Posterior vena cava (tissue), 2 donors: ENCODE measurements around the gene B3GNT3. TPM values are rescaled to one million over a fixed set of nuclear protein-coding genes. Genes with fewer than 3 reads are reported as not detected.
"Not testable (repeated sequence)": the region's sequence is repeated elsewhere in the genome, so short reads cannot be mapped to it uniquely, and the experiment has no call there.

Experiments
- DNase-seq: peaks from one replicate; pipeline ENCODE4 v3.0.0-alpha.2; 2020; ENCODE audit warnings: low spot score
- intact Hi-C, 2 donors: fragments of 100-400 bp; cut with DNase I; formaldehyde crosslinking; loops; one replicate each; pipeline versions ENCODE4 v1.14.1 to v1.14.2; 2022 to 2023
- total RNA-seq, 2 donors: library from RNA; stranded (reverse); fragmentation: NEBNext Ultra II Directional; extraction: Animal tissue kit (Norgen Biotek cat#: 25700); gene quantifications; one replicate each; pipeline ENCODE4 v1.2.1, GENCODE V29; 2021
- donor health status: DM: yes; HTN: yes; CAD: no.
- donor health status: DM: yes; HTN: yes; CAD: no.

Gene B3GNT3
- total RNA-seq, 2 donors from 2014 or later: 0.28 TPM; not detected in 1

DNA sequence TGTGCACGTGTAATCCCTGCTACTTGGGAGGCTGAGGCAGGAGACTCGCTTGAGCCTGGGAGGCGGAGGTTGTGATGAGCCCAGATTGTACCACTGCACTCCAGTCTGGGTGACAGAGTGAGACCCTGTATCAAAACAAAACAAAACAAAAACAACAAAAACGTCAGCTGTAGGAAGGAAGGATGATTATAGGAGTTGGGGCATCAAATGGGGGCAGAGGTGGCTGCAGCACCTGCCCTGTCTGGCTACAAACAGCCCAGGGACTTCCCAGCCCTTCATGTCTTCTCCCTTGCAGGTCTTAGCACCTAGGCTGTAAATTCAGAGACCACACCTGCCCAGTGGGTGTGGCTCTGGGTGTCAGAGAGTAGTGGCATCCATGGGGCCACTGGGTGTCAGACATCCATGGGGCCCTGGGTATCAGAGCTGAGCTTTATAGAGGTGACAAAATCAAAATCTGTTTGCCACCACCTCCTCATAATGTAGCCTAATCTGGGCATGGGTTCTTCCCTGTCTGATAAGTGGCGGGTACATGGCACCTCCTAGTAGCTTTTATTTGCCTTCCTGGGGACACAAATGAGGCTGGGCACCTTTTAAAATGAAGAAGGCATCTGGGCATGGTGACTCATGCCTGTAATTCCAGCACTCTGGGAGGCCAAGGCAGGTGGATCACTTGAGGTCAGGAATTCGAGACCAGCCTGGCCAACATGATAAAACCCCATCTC, 4.7 kb upstream of the B3GNT3 start:
- intact Hi-C loops: loop anchor here in 1 of 2 donors (10.0 kb wide), 1 partner anchor 65 kb away; the partner anchor contains the start of gene RPL18A
- no peak for DNase-seq

DNA sequence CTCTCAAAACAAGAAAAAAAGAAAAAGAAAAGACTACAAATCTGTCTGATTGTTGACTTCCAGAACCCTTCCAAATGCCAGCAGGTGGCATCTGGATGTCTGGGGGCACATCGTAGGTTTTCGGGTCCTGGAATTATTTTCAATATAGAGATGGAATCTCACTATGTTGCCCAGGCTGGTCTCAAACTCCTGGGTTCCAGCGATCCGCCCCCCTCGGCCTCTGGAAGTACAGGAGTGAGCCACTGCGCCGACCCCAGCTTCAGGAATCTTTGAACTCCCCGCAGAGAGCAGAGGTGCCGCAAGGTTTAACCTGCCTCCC, 567 bp upstream of the B3GNT3 start:
- intact Hi-C loops: loop anchor here in 1 of 2 donors (10.0 kb wide), 1 partner anchor 60 kb away; the partner anchor contains the start of gene RPL18A
- no peak for DNase-seq

DNA sequence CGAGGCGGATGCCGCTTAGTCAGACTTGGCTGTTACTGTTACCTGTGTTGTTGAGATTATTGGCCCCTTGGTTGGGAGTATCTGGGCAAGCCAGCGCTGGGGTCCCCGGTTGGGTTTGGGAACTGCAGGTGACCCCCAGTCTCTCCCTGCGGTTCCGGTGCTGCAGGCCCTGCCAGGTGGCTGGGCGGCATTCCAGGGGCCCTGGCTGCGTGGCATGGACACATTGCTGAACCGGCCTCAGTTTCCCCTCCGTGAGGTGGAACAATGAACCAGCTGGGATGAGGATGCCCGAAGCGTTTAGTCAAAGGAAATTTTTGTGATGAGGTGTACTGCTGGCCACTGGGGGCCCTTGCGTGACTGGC, 538 bp downstream of the B3GNT3 start:
- no peak for DNase-seq
- intact Hi-C loops: loop anchor here in 1 of 2 donors (10.0 kb wide), 1 partner anchor 59 kb away; the partner anchor contains the start of gene RPL18A

DNA sequence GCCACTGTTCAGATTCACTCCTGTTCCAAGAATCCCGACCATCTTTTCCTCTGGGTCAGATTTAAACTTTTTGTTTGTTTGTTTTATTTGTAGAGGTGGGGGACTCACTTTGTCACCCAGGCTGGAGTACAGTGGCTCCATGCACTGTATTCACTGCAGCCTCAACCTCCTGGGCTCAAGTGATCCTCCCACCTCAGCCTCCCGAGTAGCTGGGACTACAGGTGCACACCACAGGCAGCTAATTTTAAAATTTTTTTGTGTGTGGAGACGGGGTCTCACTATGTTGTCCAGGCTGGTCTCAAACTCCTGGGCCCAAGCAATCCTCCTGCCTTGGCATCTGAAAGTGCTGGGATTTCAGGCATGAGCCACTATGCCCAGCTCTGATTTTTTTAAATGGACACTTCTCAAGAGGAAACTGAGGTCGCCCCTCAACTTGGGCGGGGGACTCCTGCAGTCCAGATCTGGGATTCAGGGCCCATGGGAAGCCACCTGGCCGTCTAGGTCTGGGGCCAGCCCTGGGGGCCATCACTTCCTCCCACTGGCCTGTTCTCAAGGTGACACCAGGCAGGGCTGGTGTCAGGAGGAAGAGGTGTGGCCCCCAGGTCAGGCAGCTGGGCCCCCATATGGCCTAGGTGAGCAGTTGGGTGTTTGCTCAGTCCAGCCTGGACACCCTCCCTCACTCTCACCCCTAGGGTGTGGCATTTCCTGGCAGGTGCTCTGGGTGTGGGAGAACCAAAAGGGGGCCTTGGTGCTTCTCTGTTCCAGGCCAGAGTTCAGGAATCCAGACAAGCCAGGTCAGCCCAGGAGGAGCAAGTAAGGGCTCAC, 1.3 kb downstream of the B3GNT3 start:
- DNase-seq: no peak
- intact Hi-C loops: loop anchor here in 1 of 2 donors (10.0 kb wide), 1 partner anchor 59 kb away; the partner anchor contains the start of gene RPL18A

DNA sequence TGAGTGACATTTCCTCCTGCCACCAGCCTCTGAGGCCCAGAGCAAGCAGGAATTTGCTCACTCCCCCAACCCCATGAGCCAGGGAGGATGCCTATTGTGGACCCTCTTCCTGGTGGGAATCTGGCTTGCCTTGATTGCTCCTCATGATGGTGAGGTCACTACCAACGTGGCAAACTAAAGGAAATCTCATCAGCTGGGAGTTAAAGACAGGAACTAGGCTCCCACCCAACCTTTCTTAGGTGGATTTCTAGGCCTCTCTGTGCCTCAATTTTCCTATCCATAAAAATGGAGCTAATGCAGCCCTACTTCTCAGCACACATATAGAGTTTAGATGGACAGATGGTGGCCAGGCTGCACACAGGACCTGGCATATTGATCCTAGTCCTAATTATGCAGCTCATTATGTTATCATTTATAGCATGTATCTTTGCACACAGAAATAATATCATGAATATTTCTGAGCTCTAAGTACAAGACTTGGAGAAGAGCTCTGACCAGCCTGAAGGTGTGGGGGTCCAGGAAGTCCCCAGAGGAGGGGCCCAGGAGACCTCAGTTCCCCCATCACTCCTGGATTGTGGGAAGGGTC, 2.0 kb downstream of the B3GNT3 start:
- DNase-seq: no peak
- intact Hi-C loops: loop anchor here in 1 of 2 donors (10.0 kb wide), 1 partner anchor 58 kb away; the partner anchor contains the start of gene RPL18A

DNA sequence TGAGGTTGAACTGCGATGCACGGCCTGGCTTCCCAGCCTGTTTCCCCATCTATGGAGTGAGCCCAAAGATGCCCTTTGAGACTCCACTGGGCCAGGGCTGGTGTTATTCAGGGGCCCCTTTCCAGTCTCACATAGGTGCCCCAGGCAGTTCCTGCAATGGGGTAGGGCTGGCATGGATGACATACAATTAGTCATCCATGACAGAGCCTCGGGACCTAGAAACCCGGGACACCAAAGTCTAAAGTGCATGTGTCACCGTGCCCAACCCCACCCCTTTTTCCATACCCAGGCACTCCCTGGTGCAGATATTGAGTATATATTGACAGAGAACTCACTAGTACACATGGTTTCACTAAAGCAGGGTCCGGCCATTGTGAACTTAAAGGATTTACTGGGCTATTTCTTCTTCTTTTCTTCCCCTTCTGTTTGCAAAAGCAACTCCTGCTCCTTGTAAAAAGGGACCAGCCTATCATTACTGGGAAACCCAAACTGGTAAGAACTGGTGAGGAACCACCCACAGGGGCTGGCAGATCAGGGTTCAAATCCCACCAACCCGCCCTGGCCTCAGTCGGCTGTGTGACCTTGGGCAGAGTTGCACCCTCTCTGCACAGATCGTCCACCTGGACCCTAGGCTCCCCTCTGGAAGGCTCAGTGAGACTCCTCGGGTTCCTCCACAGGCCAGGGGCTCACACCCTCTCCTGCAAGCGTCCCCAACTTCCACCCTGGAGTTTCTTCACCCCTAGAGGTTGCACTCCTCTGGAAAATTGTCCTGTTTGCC, 2.7 kb downstream of the B3GNT3 start:
- no peak for DNase-seq
- intact Hi-C loops: loop anchor here in 1 of 2 donors (10.0 kb wide), 1 partner anchor 57 kb away; the partner anchor contains the start of gene RPL18A

DNA sequence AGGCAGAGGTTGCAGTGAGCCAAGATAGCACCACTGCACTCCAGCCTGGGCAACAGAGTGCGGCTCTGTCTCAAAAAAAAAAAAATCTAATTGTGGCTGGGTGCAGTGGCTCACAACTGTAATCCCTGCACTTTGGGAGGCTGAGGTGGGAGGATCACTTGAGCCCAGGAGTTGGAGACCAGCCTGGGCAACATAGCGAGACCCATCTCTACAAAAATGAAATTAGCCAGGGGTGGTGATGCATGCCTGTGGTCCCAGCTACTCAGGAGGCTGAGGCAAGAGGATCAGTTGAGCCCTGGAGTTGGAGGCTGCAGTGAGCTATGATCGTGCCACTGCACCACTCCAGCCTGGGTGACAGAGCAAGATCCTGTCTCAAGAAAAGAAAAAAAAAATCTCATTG, 3.7 kb downstream of the B3GNT3 start:
- DNase-seq: not testable (repeated sequence)
- intact Hi-C loops: loop anchor here in 1 of 2 donors (10.0 kb wide), 1 partner anchor 56 kb away; the partner anchor contains the start of gene RPL18A

DNA sequence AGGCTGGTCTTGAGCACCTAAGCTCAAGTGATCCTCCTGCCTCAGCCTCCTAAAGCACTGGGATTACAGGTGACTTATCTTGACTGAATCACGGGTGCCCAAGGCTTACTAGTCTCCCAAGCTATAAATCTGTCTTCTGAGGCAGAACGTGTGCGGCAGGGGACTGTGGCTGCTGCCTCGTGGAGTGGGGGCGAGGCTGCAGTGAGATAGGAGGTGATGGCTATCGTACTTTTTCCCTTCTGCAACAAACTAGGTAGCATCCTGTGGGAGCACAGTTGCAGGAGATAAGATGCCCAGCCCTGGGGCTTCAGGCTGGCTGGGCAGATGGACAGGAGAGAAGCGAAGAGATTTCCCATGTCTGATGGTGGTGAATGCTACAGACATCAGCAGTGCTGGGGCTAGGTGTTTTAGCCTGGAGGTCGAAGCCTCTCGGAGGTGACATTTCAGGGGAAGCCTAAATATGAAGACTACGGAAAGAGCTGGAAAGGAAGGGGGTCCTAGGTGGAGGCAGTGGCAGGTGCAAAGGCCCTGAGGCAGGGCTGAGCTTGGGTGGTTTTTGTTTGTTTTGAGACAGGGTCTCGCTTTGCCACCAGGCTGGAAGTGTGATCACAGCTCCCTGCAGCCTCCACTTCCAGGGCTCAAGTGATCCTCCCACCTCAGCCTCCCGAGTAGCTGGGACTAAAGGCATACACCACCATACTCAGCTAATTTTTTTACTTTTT, 7.4 kb downstream of the B3GNT3 start:
- intact Hi-C loops: no loop called here
- DNase-seq: no peak

DNA sequence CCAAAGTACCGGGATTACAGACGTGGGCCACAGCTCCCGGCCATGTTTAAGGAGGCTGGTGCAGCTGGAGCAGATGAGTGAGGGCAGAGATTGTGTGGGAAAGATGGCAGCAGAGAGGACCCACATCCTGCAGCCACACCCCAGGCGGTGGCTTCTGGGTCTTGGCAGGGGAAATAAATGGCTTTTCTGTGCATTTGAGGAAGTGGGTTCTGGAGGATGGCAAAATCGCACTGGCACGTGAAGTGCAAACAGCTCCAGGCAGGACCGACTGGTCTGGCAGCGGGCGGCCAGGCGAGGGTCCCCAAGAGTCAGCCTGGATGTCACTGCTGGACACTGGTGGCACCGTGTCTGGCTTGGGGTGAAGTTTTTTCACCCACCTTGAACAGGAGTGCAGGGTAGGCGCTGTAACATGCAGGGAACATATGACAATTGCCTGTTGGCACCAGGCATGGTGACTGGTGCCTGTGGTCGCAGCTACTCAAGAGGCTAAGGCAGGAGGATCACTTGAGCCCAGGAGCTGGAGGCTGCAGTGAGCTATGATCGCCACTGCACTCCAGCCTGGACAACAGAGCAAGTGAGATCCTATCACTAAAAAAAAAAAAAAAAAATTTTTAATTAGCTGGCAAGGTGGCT, 8.4 kb downstream of the B3GNT3 start:
- intact Hi-C loops: no loop called here
- no peak for DNase-seq

DNA sequence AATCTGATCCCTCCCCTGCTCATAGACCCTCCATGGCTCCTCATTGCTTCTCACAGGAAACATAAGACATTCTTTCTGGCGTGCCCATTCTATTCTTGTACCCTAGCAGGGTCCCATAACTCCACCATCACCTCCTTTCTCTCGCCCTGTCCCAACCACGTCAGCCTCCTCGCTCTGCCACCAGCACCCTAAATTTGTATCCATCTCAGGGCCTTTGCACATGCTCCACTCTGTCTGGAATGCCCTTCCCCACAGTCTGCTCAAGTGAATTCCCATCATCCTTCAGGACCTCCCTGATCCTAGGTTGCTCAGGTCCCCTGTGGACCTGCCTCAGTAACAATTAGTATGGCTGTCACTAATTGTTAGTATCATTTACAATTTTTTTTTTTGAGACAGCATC, 10.5 kb downstream of the B3GNT3 start:
- intact Hi-C loops: no loop called here
- no peak for DNase-seq

DNA sequence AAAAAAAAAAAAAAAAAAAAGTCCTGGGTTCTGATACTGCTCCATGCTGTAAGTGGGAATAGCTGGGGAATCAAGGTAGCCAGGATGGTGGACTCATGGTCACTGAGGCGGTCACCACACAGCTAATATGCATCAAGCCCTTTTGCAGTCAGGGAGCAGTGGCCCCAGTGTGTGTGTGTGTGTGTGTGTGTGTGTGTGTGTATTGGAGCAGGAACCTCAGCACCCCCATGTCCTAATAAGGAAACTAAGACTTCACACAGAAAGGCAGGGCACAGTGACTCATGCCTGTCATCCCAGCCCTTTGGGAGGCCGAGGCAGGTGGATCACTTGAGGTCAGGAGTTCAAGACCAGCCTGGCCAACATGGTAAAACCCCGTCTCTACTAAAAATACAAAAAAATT, 12.0 kb downstream of the B3GNT3 start:
- DNase-seq: no peak
- intact Hi-C loops: no loop called here

DNA sequence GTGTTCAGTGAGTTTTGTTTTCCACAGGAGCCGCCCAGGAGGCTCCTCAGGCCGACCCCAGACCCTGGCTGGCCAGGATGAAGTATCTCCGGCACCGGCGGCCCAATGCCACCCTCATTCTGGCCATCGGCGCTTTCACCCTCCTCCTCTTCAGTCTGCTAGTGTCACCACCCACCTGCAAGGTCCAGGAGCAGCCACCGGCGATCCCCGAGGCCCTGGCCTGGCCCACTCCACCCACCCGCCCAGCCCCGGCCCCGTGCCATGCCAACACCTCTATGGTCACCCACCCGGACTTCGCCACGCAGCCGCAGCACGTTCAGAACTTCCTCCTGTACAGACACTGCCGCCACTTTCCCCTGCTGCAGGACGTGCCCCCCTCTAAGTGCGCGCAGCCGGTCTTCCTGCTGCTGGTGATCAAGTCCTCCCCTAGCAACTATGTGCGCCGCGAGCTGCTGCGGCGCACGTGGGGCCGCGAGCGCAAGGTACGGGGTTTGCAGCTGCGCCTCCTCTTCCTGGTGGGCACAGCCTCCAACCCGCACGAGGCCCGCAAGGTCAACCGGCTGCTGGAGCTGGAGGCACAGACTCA, 12.9 kb downstream of the B3GNT3 start:
- no peak for DNase-seq
- intact Hi-C loops: no loop called here

DNA sequence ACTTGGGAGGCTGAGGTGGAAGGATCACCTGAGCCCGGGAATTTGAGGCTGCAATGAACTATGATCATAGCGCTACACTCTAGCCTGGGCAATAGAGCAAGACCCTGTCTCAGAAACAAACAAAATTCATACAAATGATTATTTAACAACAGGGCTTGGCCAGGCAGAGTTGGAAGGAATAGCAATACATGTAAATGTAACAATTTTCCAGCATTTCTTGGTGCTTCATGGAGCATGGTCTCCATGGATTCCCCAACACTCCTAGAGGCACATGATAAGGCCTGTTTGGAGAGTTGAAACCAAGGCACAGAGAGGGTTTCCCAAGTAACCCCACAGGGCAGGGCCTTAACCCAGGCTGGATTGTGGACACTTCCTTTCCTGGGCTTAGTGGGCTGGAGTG, 16.2 kb downstream of the B3GNT3 start:
- intact Hi-C loops: no loop called here
- no peak for DNase-seq

DNA sequence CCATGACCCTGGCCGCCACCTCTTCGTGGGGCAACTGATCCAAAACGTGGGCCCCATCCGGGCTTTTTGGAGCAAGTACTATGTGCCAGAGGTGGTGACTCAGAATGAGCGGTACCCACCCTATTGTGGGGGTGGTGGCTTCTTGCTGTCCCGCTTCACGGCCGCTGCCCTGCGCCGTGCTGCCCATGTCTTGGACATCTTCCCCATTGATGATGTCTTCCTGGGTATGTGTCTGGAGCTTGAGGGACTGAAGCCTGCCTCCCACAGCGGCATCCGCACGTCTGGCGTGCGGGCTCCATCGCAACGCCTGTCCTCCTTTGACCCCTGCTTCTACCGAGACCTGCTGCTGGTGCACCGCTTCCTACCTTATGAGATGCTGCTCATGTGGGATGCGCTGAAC, 16.7 kb downstream of the B3GNT3 start:
- intact Hi-C loops: no loop called here
- no peak for DNase-seq

DNA sequence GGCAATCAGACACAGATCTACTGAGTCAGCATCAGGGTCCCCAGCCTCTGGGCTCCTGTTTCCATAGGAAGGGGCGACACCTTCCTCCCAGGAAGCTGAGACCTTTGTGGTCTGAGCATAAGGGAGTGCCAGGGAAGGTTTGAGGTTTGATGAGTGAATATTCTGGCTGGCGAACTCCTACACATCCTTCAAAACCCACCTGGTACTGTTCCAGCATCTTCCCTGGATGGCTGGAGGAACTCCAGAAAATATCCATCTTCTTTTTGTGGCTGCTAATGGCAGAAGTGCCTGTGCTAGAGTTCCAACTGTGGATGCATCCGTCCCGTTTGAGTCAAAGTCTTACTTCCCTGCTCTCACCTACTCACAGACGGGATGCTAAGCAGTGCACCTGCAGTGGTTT, 17.2 kb downstream of the B3GNT3 start:
- intact Hi-C loops: no loop called here
- DNase-seq: no peak

DNA sequence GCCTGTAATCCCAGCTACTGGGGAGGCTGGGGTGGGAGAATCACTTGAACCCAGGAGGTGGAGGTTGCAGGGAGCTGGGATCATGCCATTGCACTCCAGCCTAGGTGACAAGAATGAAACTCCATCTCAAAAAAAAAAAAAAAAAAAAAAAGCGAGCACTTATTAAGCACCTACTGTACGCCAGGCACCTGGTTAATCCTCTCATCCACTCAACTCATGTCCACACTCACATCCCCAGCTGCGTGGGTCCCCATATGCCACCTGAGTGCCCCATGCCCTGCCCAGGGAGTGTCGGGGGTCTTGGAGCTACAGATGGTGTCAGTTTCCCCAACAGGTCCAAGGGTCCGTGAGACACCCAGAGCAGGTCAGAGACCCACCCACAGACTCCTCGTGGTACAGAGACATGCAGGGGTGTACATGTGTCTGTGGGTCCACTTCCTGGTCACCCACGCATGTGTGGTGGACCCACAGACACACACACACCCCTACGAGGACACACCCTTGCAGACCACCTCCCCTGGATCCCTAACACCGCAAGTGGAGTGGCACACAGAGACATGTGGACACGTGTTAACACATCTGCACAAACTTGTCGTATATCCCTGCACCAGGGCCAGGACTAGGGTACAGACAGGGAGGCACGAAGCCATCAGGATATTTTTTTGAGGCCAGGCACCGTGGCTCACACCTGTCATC, 22.9 kb downstream of the B3GNT3 start:
- no peak for DNase-seq
- intact Hi-C loops: no loop called here

DNA sequence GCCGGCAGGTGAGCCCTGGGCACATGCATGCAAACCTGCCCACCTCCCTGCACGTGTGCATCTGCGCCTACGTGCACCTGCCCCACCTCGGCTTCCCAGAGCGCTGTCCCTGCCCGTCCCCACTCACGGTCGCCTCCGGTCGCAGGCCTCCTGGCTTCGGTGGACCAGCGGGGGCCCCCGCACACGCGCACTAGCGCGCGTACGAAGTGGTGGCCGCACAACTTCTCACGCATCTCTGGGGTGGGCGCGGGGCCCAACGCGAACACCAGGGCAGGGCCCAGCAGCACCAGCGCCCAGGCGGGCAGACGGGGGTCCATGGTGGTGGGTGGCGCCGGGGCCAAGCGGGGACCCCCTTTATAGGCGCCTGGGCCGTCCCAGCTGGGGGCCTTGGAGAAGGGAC, 26.3 kb downstream of the B3GNT3 start, which contains the start of gene INSL3:
TSS of gene INSL3 (minus strand) at position 330 of the 400 bp plus-strand sequence. CDS start at position 317, 13 bp downstream.
- no peak for DNase-seq
- intact Hi-C loops: no loop called here
